ENCODE results near the gene MGMT.
"Not testable (repeated sequence)": the region's sequence is repeated elsewhere in the genome, so short reads cannot be mapped to it uniquely, and the experiment has no call there.

MGMT gene

DNA sequence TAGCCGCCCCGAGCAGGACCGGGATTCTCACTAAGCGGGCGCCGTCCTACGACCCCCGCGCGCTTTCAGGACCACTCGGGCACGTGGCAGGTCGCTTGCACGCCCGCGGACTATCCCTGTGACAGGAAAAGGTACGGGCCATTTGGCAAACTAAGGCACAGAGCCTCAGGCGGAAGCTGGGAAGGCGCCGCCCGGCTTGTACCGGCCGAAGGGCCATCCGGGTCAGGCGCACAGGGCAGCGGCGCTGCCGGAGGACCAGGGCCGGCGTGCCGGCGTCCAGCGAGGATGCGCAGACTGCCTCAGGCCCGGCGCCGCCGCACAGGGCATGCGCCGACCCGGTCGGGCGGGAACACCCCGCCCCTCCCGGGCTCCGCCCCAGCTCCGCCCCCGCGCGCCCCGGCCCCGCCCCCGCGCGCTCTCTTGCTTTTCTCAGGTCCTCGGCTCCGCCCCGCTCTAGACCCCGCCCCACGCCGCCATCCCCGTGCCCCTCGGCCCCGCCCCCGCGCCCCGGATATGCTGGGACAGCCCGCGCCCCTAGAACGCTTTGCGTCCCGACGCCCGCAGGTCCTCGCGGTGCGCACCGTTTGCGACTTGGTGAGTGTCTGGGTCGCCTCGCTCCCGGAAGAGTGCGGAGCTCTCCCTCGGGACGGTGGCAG lies at the start of gene MGMT:
Gene MGMT, plus strand, starts transcription at position 539 of the 656 bp plus-strand sequence.
- DNase-seq (peak; percentile 99), ATAC-seq (peak; percentile 95)

DNA sequence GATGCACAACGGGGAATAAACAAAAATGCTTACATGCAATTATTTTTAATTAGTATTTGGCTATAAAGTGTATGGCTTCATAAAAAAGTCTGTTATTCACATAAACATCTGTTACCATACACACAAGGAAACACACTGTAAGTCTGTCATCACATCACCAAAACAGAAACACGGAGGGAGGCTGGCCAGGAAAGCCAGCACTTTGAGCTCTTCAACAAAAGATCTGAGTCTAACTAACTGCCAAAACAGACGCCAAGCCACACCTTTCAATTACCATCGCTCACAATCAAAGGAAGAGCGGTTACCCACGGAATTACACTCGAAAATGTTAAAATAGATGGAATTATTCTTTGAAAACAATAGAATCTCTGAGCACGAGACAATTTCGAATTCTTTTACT lies 49.2 kb upstream of the MGMT start:
- ATAC-seq (no peak), DNase-seq (no peak)

DNA sequence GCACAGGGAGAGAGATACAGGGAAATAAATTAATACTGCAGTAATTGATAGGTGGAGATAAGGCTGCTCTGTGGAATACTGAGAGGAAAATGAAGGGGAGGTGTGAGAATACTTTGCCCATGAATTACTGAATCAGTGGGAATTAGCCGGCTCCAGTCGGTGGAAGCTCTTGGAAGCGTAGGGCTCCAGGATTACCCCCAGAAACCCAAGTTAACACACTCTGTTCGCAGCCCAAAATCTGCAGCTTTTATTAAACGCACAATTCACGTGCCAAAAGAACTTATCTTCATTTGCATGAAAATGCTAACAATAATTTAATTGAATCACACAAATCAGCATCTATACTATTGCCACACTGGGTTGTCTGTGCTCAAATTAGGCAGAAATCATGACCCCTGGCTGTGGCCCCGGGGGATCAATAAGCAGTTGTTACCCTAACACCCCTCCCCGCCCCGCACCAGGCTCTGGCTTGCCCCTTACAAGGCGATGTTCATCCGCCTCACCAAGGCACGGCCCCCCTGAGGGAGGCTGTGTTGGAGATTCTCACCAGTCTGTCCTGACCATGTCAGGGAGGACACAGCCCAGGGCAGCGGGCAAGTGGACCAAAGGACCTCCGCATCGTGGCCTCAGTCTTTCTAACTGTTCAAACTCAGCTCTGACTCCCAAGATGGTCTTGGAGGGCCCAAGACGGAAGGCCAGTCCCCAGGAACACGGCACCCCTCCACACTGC lies 48.4 kb upstream of the MGMT start:
- no peak for DNase-seq
- no peak for ATAC-seq

DNA sequence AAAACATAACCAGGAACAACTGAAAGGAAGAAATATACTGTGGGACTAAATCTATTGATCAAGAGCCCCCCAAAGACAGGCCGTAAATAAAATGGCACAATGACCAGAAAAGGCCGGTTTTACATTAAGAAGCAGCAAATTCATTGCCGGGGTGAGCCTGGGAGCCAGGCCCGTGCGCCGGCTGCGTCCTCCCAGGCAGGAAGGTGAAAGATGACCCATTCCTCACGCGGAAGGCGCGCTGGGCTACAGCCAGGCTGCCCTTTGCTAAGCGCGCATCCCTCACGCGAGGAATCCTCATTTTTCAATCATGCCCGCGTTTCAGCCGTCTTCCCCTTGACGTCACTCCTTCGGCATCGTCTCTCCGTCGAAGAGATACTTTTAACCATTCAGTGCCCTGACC lies 47.6 kb upstream of the MGMT start:
- ATAC-seq (no peak), DNase-seq (no peak)

DNA sequence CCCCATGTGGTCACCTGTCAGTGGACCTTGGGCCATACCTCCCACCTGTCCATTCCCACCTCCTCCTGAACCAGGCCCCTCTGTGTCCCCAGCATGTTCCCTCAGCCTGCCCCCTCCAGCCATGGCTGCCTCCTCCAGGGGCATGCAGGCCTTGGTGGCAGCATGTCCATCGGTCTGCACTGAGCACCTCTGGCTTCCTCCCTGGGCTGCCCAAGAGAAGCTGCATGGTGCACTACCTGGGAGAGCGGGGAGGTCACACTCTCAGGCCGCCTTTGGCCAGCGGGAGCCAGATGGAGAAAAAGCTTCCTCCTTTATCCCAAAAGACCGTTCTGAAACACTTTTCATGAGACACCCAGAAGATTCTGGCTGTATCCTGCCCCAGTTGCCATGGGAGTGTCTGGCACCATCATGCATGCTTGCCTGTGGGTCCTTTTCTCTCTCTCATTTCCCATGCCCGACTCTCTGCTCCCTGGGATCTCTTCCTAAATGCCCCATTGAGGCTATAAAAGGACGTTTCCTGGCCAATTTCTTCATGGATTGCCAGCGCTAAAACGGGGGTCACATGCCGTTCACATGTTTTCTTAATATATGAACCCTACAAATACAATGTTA lies 45.5 kb upstream of the MGMT start:
- DNase-seq (no peak), ATAC-seq (no peak)

DNA sequence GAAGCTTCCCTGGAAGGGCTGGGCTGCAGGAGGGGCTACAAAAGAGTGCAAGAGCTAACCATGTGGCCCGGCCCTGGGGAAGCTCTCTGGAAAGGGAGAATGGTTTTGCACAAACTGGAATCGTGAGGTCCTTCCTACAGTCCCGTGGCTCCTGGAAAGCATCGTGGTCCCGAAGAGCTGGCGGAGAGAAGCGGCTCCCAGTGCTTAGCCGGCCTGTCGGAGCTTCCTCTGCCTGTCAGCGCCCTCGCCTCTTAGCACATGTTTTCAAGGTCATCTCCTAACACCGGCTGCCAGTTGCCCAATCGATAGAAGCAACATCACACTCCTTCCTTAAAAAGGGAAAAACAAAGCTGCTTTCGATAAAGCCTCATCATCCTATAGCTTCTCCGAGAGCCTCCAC lies 42.1 kb upstream of the MGMT start:
- ATAC-seq, result no peak
- DNase-seq, result no peak

DNA sequence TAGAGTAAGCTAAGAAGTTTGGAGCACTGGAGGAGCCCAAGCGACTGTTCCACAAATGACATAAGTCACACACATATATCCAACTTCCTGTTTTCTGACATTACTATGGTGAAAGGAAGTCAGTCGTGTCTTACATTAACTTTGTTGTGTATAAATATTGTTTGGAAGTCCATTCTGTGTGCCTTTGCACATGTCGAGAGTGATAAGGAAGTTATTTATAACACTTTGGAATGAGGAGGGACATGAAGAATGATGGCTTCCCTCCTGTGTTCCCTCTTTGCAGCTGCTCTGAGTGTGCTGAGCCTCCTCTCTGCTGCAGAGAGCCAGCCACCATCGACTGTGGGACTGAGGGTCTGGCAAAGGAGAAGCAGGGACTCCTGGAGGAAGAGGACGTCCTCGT lies 40.4 kb upstream of the MGMT start:
- no peak for DNase-seq
- no peak for ATAC-seq

DNA sequence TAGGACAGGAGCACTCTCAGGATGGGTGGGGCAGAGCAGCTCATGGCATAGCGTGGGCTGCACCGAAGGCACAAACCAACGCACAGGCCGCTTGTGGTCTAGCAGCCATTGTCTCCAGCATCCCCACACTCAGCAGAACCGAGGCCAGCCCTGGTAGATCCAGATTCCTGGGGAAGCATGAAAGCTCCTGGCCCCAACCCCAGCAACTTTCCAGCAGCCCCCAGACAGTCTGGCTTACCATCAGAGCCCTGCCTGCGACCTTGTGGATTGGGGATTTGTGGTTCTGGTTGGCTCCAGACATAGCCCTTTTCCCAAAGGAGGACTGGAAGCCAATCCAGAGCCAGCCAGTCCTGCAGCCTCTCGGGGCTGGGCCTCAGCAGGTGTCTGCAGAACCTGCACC lies 33.8 kb upstream of the MGMT start:
- ATAC-seq (no peak), DNase-seq (no peak)

DNA sequence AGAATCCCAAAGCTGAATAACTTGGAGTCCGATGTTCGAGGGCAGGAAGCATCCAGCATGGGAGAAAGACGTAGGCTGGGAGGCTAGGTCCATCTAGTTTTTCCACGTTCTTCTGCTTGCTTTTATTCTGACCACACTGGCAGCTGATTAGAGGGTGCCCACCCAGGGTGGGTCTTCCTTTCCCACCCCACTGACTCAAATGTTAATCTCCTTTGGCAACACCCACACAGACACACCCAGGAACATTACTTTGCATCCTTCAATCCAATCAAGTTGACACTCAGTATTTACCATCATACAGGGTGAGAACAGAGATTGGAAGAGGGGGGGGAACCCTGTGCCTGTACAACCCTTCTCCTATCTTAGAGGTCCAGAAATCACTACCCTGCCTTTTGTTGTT lies 31.3 kb upstream of the MGMT start:
- not testable (repeated sequence) for ATAC-seq, DNase-seq

DNA sequence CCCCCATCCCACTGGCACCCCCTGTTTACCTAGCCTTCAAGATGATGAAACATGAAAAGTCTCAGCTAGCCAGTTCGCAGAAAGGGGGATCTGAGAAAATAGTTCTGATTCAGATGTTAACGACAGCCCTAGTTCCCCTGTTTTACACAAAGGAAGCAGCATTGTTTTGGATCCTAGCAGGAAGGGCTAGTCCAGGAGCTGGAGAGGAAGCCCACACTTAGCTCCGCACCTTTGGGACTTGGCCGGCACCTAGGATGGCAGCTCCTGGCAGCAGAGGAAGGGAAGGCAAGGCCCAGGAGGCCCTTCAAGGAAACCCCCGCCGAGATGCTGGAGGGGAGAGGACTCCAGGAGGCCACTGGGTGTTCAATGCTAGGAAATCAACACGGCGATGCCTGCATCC lies 29.0 kb upstream of the MGMT start:
- no peak for DNase-seq
- no peak for ATAC-seq

DNA sequence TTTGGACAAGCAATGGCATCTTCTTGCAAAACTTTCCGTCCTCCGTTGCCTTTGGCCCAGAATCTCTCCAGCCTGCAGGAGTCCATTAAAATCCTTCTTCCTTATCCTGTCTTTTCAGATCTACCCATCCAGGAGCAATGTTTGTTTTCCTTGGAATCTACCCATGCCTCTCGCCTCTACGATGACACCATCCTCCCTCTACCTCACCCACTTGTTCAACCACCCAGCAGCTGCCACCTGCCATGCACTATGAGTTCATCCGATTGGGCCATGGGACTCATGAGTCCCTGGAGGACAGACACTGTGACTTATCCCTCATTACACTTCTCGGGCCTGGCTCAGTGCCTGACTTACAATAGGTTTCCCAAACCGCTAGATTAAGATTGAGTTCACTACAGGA lies 26.8 kb upstream of the MGMT start:
- ATAC-seq (no peak), DNase-seq (no peak)

DNA sequence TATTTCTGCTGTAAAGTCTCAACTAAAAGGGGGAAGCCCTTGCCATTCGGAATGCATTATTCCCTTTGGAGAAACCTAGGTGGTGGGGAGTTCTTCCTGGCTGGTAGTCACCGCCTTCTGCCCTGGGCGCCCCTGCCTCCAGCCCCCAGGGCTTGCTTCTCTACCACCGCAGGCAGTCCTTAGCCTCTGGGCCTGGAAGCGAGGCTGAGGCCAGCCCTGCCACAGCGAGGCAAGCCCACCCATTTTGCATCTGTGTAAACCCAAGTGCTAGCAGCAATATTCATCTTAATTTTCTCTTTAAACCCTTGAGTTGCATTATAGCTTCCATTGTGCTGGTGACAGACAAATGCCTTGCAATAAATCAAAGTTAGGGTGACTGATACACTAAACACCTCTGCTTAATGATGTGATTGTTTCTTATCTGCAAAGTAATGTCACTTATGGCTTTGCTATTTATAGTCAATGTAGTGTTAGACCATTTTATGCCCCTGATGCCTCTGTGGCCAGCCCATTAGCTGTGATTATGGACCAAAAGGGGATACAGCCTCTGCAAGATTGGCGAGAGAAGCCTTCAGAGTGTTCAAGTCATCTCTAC lies 26.2 kb upstream of the MGMT start:
- ATAC-seq (no peak), DNase-seq (no peak)

DNA sequence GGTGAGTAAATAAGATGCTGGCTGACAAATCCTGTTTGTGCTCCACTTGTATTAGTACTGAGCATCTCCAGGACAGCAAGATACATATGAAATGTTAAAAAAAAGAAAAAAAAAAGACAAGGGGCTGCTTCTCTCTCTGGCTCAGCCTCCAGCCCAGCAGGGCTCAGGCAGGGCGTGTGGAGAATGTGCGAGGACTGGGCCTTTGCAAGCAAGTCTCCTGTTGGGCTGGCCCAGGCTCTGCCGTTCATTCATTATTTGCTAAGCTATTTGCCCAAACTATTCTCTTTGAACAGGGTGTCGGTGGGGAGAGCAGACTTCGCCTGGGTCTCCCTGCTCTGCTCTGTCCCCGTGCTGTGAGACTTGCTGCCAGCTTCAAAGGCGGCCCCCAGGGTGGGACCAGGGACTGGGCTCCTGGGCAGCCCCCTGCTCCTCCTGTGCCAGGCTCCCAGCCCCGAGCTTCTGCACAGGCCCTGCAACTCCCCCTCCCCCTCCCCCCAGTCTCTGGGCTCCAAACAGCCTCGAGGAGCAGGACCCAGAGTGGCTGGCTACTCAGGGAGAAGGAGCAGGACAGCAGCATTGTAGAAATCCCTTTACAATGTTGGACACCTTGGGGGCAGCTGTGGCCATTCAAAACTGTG lies 25.6 kb upstream of the MGMT start:
- DNase-seq, result no peak

DNA sequence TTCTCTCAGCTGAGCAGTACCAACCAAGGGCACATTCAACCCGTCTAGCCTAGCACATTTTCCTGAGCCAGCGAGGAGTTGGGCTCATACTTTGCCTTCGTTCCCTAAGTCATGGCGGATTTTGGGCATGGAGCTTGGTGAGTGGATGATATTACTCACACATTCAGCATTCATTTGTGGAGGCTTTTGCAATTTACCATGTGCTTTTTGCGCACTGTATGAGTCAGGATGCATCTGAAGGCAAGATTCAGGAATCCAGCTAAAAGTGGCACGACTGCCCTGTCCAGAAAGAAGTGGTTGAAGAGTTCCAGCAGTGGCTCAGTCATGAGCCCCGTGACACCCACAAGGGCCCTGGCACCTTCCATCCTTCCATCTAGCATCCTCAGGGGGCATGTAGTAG lies 24.2 kb upstream of the MGMT start:
- no peak for ATAC-seq
- DNase-seq, result no peak

More for the DNA sequence above, 25.6 kb upstream of the MGMT start:
- no peak for ATAC-seq

DNA sequence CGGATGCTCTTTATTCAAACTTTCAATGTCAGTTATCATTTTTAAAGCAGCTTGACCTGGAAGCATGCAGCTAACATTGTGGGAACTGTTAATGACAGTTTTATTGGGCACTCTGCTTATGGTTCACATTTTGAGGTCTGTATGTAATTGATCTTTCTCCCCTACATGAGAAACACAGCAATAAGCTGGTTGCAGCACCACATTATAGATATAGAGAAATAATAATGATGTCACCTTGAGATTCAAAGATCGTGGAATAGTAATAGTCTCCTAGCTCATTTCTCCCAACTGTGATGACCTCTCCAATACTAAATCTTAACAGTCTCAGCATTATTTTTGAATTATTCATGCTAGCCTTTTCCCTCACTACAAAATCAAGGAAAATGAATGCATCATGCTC lies 22.7 kb upstream of the MGMT start:
- no peak for ATAC-seq
- DNase-seq, result no peak

DNA sequence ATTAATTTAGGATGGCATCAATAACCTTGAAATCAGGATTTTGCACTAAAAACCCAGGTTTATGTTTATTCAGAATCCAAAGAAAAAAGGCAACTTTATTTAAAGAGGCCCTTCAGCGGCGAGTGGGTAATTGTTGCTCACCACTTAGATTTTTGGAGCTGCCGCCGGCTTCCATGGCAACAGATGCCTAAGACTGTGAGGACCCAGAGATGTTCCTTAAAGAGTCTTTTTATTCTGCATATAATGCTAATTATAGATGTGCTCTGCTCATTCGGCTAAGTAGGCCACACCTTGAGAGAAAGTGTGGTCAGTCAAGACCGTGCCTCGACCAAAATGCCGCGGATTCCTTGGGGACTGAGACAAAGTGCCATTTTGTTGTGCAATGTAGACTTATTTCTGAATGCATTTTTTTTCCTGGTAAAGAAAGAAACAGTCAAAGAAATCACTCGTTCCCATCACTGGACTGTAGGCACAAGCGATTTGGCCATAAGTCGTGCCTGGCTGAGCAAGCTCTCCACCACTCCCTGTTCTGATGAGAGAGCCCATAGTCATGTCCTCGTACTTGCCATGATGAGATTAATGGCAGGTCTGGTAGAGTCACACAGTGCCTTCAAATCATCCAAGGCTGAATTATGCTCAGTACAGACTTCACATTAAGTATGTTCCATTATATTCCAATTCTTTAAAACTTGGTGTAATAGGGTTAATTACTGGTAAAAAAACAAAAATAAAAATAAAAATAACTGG lies 21.4 kb upstream of the MGMT start:
- DNase-seq, result no peak
- no peak for ATAC-seq

DNA sequence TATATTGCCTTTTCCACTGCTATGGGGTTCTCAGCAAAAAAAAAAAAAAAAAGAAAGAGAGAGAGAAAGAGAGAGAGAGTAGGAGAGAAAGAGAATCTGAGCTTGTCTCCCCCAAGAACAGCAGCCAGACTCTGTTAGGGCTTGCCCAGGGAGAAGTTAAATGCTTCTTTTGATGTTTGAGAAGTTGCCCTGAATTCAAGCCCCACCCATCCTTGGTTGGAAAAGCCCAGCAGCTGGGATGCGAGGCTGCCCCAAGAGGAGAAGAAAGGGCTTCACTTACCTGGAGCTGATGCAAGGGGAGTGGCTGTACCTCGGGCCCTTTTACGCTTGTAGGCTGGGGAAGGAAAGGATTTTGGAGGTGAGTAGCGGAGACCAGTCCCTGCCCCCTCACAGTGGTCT lies 20.9 kb upstream of the MGMT start:
- no peak for ATAC-seq

DNA sequence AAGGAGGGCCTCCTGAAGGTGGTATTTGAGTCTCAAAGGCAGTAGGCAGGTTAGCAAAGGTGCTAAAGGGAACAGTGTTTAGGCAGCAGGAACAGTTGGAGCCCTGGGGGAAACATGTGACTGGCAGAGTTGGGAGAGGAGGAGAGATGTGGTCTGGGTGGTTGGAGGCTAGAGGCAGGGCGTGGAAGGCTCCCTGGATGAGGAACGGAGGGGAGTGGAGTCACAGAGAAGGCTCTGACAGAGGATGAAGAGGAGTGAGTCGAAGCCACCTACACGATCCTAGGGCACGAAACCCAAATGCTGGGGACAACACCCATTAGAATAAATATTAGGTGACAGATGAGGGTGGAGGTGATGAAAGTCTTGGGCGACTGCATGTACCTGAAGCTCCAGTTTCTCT lies 19.6 kb upstream of the MGMT start:
- ATAC-seq (no peak), DNase-seq (no peak)

More for the DNA sequence above, 20.9 kb upstream of the MGMT start:
- no peak for DNase-seq

DNA sequence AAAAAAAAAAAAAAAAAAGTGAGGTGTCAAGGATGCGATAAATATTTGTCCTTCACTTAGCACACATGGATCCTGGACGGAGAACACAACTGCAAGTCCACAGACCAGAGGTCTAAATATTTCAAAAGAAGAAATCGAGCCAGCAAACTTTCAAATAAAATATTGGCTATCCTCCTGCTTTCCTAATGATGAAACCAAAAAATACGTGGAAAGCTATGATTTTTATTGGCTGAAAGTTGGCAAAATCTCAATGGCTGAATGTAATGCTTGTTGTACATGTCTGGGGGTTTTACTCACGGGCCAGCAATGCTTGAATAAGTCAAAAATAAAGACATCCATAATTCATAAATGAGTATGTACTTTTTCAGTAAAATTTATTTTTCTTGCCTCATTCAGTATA lies 19.0 kb upstream of the MGMT start:
- DNase-seq, result no peak
- no peak for ATAC-seq

DNA sequence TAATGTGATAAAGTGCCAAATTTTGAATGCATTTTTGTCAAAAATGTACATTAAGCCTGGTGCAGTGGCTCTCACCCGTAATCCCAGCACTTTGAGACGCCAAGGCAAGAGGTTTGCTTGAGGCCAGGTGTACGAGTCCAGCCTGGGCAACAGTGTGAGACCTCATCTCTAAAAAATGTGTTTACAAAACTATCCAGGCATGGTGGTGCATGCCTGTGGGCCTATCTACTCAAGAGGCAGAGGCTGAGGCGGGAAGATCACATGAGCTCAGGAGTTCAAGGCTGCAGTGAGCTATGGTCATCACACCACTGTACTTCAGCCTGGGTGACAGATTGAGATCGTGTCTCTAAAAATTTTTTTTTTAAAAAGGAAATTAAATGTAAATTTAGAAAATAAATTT lies 18.5 kb upstream of the MGMT start:
- DNase-seq (no peak), ATAC-seq (no peak)

DNA sequence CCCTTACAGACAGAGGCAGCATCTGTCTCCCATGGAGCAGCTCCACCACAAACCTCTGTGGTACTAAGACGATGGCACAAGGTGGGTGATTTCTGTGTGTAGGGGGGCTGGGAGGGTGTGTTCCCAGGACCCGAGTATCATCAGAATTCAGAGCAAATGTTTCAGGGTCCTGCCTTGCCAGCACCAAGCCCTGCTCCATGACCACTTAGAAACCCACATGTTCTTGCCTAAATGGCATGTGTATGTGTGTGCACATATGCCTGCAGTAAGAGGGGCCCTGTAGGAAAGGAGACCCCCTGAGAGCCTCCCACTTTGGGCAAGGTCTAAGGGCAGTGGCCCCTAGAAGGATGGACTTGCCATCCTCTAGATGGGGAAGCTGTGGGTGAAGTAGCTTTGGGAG lies 17.1 kb upstream of the MGMT start:
- no peak for DNase-seq
- no peak for ATAC-seq

DNA sequence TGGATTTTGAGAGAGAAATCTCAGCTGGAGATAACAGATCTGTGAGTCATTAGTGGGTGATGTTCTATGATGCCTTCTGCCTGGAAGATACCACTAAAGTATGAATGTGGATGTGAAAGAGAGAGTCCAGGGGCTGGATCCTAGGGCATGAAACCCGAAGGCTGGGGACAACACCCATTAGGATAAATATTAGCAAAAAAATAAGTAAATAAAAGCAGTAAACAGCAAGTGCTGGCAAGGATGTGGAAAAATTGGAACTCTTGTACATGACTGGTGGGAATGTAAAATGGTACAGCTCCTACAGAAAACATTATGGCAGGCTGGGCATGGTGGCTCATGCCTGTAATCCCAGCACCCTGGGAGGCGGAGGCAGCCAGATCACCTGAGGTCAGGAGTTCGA lies 16.6 kb upstream of the MGMT start:
- DNase-seq (no peak), ATAC-seq (no peak)
